ENCODE results near the gene COX6B1.

Gene COX6B1

DNA sequence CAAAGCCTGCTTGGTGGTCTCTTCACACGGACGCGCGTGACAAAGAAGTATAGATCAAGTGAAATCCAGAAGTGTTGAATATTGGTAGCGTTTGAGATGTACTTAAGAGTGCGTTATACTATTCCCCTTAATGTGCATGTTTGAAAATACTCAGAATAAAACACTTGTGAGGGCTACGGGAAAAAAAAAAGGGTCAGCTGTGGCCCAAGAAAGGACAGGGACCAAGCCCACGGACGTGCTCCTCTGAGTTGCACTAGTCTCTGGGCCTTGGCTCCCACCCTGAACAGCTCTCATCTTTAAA, 19.9 kb upstream of the COX6B1 start (continued):
- TF ChIP-seq, protein P1, sequence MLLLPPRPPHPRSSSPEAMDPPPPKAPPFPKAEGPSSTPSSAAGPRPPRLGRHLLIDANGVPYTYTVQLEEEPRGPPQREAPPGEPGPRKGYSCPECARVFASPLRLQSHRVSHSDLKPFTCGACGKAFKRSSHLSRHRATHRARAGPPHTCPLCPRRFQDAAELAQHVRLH (tag by site-specific recombination; IDR thresholded peaks at IDR 0.05): no peak; the same call in 1 of the 2 replicates
- TF ChIP-seq, protein P2, sequence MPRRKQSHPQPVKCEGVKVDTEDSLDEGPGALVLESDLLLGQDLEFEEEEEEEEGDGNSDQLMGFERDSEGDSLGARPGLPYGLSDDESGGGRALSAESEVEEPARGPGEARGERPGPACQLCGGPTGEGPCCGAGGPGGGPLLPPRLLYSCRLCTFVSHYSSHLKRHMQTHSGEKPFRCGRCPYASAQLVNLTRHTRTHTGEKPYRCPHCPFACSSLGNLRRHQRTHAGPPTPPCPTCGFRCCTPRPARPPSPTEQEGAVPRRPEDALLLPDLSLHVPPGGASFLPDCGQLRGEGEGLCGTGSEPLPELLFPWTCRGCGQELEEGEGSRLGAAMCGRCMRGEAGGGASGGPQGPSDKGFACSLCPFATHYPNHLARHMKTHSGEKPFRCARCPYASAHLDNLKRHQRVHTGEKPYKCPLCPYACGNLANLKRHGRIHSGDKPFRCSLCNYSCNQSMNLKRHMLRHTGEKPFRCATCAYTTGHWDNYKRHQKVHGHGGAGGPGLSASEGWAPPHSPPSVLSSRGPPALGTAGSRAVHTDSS (tag by site-specific recombination; IDR thresholded peaks at IDR 0.05): no peak
- TF ChIP-seq ZNF610 (tag by site-specific recombination; IDR thresholded peaks at IDR 0.05; ENCODE audit: borderline replicate concordance): 0 out of 2 replicates have a peak, but pooled peaks have one; percentile 51

DNA sequence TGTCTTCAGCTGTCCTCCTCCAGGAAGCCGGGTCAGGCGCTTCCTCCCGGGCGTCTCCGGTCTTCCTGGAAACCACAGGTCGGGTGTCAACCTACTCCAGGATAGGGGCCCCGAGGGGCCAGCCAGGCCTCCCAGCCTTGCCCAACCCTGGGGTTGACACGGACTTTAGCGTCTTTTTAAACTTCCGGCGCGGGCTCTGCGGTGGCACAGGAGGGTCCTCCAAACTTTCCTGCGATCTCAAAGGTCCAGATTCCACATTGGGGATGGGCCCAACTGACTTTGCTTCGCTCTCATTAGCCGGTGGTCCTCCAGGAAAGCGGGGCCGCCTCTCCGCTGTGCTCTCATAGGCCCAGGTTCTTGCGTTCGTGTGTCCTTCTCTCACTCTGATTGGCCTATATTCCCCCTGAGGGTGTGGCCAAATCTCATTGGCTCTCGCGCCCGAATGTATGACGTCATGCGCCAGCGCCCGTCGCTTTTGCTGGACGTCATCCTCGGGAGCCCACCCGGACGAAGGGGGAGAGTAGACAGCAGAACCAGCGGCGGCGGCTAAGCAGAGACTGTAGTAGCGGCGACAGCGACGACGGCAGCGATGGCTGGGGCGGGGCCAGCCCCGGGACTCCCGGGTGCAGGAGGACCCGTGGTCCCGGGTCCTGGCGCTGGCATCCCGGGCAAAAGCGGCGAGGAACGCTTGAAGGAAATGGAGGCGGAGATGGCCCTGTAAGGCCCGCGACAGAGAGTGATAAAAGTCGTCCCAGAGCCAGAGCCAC, 19.4 kb upstream of the COX6B1 start, which contains the start of gene RBM42:
RBM42 (plus strand) TSS at position 472 of the 767 bp plus-strand sequence; CDS start at position 590, 118 bp downstream.
- H3K9me3 ChIP-seq (ENCODE audit: control insufficient read depth, insufficient read depth, low read depth, low read length): no peaks in the 10 kb centered on the region
- H3K27ac ChIP-seq (ENCODE audit: extremely low read depth, low read depth, low read length): peak within 1 kb of the TSS; percentile 83
- H3K4me1 ChIP-seq (ENCODE audit: control insufficient read depth, insufficient read depth, low read length): peaks cover 13% of the 10 kb centered on the region
- peak within 1 kb of the TSS; percentile 62 for H3K4me3 ChIP-seq (ENCODE audit: low read depth, low read length)
- H3K36me3 ChIP-seq (ENCODE audit: control insufficient read depth in 2 of 2, insufficient read depth in 1 of 2, low read length in 2 of 2): peaks cover 40 to 70% of the 10 kb centered on the region in 2 experiments
- POLR2A ChIA-PET: interaction anchor here (0.5 to 4.6 kb wide), 11 partner anchors 9 to 302 kb away, joined by 3 to 42 read pairs (median 4); partner anchors contain the start of genes COX6B1 and HAUS5
- CTCF ChIA-PET: interaction anchor here (0.6 to 1.2 kb wide), 2 partner anchors 74 to 199 kb away, joined by 3 read pairs; no protein-coding TSS in a partner anchor
- TF ChIP-seq ZNF16 (tag by site-specific recombination; IDR thresholded peaks at IDR 0.05; ENCODE audit: low read depth) (no peak), ZNF626 (tag by site-specific recombination; IDR thresholded peaks at IDR 0.05) (no peak), GLIS1 (tag by site-specific recombination; IDR thresholded peaks at IDR 0.05) (peak; percentile 88), ZNF169 (tag by site-specific recombination; IDR thresholded peaks at IDR 0.05) (no peak), ZBTB8A (tag by site-specific recombination; IDR thresholded peaks at IDR 0.05) (peak; percentile 91), ZNF223 (tag by site-specific recombination; IDR thresholded peaks at IDR 0.05) (no peak), SCRT2 (tag by site-specific recombination; IDR thresholded peaks at IDR 0.05) (no peak), ZNF37A (tag by site-specific recombination; IDR thresholded peaks at IDR 0.05) (no peak), ZNF138 (tag by site-specific recombination; IDR thresholded peaks at IDR 0.05; ENCODE audit: borderline replicate concordance) (no peak), ZFP69B (tag by site-specific recombination; IDR thresholded peaks at IDR 0.05) (peak; percentile 92)
- TF ChIP-seq, protein P3, sequence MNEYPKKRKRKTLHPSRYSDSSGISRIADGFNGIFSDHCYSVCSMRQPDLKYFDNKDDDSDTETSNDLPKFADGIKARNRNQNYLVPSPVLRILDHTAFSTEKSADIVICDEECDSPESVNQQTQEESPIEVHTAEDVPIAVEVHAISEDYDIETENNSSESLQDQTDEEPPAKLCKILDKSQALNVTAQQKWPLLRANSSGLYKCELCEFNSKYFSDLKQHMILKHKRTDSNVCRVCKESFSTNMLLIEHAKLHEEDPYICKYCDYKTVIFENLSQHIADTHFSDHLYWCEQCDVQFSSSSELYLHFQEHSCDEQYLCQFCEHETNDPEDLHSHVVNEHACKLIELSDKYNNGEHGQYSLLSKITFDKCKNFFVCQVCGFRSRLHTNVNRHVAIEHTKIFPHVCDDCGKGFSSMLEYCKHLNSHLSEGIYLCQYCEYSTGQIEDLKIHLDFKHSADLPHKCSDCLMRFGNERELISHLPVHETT (tag by site-specific recombination; IDR thresholded peaks at IDR 0.05): peak; percentile 99
- TF ChIP-seq, protein P4, sequence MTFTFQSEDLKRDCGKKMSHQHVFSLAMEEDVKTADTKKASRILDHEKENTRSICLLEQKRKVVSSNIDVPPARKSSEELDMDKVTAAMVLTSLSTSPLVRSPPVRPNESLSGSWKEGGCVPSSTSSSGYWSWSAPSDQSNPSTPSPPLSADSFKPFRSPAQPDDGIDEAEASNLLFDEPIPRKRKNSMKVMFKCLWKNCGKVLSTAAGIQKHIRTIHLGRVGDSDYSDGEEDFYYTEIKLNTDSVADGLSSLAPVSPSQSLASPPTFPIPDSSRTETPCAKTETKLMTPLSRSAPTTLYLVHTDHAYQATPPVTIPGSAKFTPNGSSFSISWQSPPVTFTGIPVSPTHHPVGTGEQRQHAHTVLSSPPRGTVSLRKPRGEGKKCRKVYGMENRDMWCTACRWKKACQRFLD (tag by site-specific recombination; IDR thresholded peaks at IDR 0.05): no peak
- TF ChIP-seq, protein P5, sequence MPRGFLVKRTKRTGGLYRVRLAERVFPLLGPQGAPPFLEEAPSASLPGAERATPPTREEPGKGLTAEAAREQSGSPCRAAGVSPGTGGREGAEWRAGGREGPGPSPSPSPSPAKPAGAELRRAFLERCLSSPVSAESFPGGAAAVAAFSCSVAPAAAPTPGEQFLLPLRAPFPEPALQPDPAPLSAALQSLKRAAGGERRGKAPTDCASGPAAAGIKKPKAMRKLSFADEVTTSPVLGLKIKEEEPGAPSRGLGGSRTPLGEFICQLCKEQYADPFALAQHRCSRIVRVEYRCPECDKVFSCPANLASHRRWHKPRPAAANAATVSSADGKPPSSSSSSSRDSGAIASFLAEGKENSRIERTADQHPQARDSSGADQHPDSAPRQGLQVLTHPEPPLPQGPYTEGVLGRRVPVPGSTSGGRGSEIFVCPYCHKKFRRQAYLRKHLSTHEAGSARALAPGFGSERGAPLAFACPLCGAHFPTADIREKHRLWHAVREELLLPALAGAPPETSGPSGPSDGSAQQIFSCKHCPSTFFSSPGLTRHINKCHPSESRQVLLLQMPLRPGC (tag by site-specific recombination; IDR thresholded peaks at IDR 0.05): peak; percentile 96
- TF ChIP-seq, protein P6, sequence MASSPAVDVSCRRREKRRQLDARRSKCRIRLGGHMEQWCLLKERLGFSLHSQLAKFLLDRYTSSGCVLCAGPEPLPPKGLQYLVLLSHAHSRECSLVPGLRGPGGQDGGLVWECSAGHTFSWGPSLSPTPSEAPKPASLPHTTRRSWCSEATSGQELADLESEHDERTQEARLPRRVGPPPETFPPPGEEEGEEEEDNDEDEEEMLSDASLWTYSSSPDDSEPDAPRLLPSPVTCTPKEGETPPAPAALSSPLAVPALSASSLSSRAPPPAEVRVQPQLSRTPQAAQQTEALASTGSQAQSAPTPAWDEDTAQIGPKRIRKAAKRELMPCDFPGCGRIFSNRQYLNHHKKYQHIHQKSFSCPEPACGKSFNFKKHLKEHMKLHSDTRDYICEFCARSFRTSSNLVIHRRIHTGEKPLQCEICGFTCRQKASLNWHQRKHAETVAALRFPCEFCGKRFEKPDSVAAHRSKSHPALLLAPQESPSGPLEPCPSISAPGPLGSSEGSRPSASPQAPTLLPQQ (tag by site-specific recombination; IDR thresholded peaks at IDR 0.05): peak; percentile 95
- TF ChIP-seq, protein P7, sequence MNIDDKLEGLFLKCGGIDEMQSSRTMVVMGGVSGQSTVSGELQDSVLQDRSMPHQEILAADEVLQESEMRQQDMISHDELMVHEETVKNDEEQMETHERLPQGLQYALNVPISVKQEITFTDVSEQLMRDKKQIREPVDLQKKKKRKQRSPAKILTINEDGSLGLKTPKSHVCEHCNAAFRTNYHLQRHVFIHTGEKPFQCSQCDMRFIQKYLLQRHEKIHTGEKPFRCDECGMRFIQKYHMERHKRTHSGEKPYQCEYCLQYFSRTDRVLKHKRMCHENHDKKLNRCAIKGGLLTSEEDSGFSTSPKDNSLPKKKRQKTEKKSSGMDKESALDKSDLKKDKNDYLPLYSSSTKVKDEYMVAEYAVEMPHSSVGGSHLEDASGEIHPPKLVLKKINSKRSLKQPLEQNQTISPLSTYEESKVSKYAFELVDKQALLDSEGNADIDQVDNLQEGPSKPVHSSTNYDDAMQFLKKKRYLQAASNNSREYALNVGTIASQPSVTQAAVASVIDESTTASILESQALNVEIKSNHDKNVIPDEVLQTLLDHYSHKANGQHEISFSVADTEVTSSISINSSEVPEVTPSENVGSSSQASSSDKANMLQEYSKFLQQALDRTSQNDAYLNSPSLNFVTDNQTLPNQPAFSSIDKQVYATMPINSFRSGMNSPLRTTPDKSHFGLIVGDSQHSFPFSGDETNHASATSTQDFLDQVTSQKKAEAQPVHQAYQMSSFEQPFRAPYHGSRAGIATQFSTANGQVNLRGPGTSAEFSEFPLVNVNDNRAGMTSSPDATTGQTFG (tag by site-specific recombination; IDR thresholded peaks at IDR 0.05; ENCODE audit: borderline replicate concordance): peak; percentile 89; the same call in 1 of the 2 replicates
- TF ChIP-seq, protein P8, sequence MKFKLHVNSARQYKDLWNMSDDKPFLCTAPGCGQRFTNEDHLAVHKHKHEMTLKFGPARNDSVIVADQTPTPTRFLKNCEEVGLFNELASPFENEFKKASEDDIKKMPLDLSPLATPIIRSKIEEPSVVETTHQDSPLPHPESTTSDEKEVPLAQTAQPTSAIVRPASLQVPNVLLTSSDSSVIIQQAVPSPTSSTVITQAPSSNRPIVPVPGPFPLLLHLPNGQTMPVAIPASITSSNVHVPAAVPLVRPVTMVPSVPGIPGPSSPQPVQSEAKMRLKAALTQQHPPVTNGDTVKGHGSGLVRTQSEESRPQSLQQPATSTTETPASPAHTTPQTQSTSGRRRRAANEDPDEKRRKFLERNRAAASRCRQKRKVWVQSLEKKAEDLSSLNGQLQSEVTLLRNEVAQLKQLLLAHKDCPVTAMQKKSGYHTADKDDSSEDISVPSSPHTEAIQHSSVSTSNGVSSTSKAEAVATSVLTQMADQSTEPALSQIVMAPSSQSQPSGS (tag by site-specific recombination; IDR thresholded peaks at IDR 0.05; ENCODE audit: low read depth): peak; percentile 100
- TF ChIP-seq, protein P9, sequence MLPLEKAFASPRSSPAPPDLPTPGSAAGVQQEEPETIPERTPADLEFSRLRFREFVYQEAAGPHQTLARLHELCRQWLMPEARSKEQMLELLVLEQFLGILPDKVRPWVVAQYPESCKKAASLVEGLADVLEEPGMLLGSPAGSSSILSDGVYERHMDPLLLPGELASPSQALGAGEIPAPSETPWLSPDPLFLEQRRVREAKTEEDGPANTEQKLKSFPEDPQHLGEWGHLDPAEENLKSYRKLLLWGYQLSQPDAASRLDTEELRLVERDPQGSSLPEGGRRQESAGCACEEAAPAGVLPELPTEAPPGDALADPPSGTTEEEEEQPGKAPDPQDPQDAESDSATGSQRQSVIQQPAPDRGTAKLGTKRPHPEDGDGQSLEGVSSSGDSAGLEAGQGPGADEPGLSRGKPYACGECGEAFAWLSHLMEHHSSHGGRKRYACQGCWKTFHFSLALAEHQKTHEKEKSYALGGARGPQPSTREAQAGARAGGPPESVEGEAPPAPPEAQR (tag by site-specific recombination; IDR thresholded peaks at IDR 0.05): peak; percentile 93; the same call in 1 of the 2 replicates

Data from HEK293 (cell line).